Hepatocyte (in vitro differentiated cells): ENCODE measurements around the gene TFAP2A. TPM values are rescaled to one million over a fixed set of nuclear protein-coding genes. Genes with fewer than 3 reads are reported as not detected.
A peak's percentile ranks its signal among the peaks of the same experiment; 100 is the strongest.

ENCODE experiments used
- DNase-seq: peaks from one replicate; pipeline ENCODE4 v3.0.0-alpha.2; 2016; ENCODE audit warnings: low spot score
- H2AFZ ChIP-seq: fragments of 200-600 bp; sonication (generic); 2 replicates; pipeline ENCODE4 v1.6.0; 2016; ENCODE audit warnings: antibody characterized with exemption, mild to moderate bottlenecking
- H3K27ac ChIP-seq: fragments of 200-600 bp; sonication (generic); 2 replicates; pipeline ENCODE4 v1.5.1; 2016; ENCODE audit warnings: mild to moderate bottlenecking
- H3K27me3 ChIP-seq: fragments of 200-600 bp; sonication (generic); 2 replicates; pipeline ENCODE4 v1.6.1; 2016
- H3K36me3 ChIP-seq: fragments of 200-600 bp; sonication (generic); replicated peaks from 2 replicates; pipeline ENCODE4 v1.5.1; 2016; ENCODE audit warnings: low read depth; ENCODE audit not compliant: insufficient read depth
- H3K4me1 ChIP-seq: fragments of 200-600 bp; sonication (generic); 2 replicates; pipeline ENCODE4 v1.5.1; 2016; ENCODE audit warnings: mild to moderate bottlenecking, moderate library complexity; ENCODE audit not compliant: insufficient read depth
- H3K4me2 ChIP-seq: fragments of 200-600 bp; sonication (generic); 2 replicates; pipeline ENCODE4 v1.6.0; 2016
- H3K4me3 ChIP-seq: fragments of 200-600 bp; sonication (generic); 2 replicates; pipeline ENCODE4 v1.5.1; 2016; ENCODE audit warnings: mild to moderate bottlenecking
- H3K79me2 ChIP-seq: fragments of 200-600 bp; sonication (generic); 2 replicates; pipeline ENCODE4 v1.6.0; 2017; ENCODE audit warnings: mild to moderate bottlenecking
- H3K9me2 ChIP-seq: fragments of 200-600 bp; sonication (generic); replicated peaks from 2 replicates; pipeline ENCODE4 v1.6.0; 2017; ENCODE audit warnings: mild to moderate bottlenecking; ENCODE audit not compliant: insufficient read depth
- H3K9me3 ChIP-seq: fragments of 200-600 bp; sonication (generic); 2 replicates; pipeline ENCODE4 v1.5.1; 2016; ENCODE audit warnings: low read depth, mild to moderate bottlenecking
- H4K20me1 ChIP-seq: fragments of 200-600 bp; sonication (generic); 2 replicates; pipeline ENCODE4 v1.6.0; 2016; ENCODE audit warnings: mild to moderate bottlenecking; ENCODE audit not compliant: insufficient read depth, poor library complexity, severe bottlenecking
- EZH2 ChIP-seq: fragments of 200-600 bp; sonication (generic); IDR thresholded peaks from 2 replicates; pipeline ENCODE4 v1.6.1; 2016; ENCODE audit warnings: antibody characterized with exemption, mild to moderate bottlenecking, borderline replicate concordance
- EZH2phosphoT487 ChIP-seq: fragments of 200-600 bp; sonication (generic); IDR thresholded peaks from one replicate; pipeline ENCODE4 v1.6.1; 2018; ENCODE audit warnings: antibody characterized with exemption, mild to moderate bottlenecking, low read depth, moderate library complexity; ENCODE audit not compliant: unreplicated experiment, severe bottlenecking
- WGBS: methylation state at CpG from one replicate; pipeline ENCODE4 v1.1.6; 2016; ENCODE audit warnings: low lambda C conversion rate; ENCODE audit errors: missing lambda C conversion rate; 5-methylcytosine and 5-hydroxymethylcytosine counted together
- polyA plus RNA-seq: library from polyadenylated mRNA; unstranded; fragments of >200 nt; fragmentation: Nextera tagmentation; extraction: Ambion mirVana; gene quantifications from 2 replicates; pipeline ENCODE4 v1.2.1, GENCODE V29; 2016
- total RNA-seq: library from RNA; depleted of rRNA; stranded (reverse); fragments of >200 nt; gene quantifications from 2 replicates; pipeline ENCODE4 v1.2.3, GENCODE V29; 2014
- TF ChIP-seq, protein P1 (sequence below): fragments of 200-600 bp; sonication (generic); IDR thresholded peaks from 2 replicates; pipeline ENCODE4 v1.5.1; 2016; ENCODE audit warnings: antibody characterized with exemption, mild to moderate bottlenecking; ENCODE audit not compliant: poor library complexity

The TFAP2A gene
- total and polyA plus RNA-seq, 2 experiments from 2014 or later = 6.2 to 14.9 TPM

DNA sequence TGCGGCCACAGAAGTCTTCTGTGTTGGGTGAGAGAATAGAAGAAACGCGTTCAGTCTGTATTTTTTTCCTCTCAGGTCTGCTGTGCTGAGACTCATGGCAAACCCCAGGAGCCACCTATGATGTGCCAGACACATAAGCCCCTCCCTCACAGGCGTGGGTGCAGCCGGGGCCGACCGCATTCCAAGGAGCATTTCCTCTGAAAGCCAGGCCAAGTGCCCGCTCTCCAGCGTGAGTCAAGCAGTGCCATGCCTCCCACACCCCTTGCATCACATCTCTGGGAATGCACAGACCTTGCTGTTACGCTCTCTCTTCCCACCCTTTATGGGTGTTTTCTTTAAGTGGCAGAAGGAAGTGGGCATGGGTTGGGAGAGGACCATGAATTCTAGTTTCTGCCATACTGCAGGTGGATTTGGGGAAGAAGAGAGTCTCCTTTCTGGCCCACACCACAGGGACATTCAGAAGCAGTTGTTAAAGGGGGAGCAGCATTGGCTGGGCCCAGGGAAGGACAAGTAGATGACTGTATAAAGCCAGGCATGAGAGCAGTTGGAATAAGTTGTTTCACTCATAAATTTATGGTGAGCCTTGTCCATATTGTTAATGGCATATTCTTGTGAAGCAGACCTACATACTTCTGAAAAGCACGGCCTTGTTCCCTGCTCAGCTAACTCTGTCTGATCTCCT, 37.1 kb upstream of the TFAP2A start:
- TF ChIP-seq EZH2 (no peak), EZH2phosphoT487 (no peak)
- TF ChIP-seq, protein P1, sequence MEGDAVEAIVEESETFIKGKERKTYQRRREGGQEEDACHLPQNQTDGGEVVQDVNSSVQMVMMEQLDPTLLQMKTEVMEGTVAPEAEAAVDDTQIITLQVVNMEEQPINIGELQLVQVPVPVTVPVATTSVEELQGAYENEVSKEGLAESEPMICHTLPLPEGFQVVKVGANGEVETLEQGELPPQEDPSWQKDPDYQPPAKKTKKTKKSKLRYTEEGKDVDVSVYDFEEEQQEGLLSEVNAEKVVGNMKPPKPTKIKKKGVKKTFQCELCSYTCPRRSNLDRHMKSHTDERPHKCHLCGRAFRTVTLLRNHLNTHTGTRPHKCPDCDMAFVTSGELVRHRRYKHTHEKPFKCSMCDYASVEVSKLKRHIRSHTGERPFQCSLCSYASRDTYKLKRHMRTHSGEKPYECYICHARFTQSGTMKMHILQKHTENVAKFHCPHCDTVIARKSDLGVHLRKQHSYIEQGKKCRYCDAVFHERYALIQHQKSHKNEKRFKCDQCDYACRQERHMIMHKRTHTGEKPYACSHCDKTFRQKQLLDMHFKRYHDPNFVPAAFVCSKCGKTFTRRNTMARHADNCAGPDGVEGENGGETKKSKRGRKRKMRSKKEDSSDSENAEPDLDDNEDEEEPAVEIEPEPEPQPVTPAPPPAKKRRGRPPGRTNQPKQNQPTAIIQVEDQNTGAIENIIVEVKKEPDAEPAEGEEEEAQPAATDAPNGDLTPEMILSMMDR = no peak
- no peaks in the 10 kb centered on the region for H3K4me1 ChIP-seq
- no peak overlapping the region for H3K27ac ChIP-seq
- no peaks in the 10 kb centered on the region for H3K79me2 ChIP-seq
- H3K4me2 ChIP-seq = no peak overlapping the region
- H3K36me3 ChIP-seq = no peaks in the 10 kb centered on the region
- no peaks in the 10 kb centered on the region for H4K20me1 ChIP-seq
- H3K9me3 ChIP-seq = no peaks in the 10 kb centered on the region
- no peaks in the 10 kb centered on the region for H3K27me3 ChIP-seq
- H3K4me3 ChIP-seq = no peak overlapping the region
- H3K9me2 ChIP-seq = no peaks in the 10 kb centered on the region
- WGBS = 72% methylated on average over 10 of the region's 11 CpGs
- DNase-seq = peak; percentile 51
- H2AFZ ChIP-seq = no peak overlapping the region

DNA sequence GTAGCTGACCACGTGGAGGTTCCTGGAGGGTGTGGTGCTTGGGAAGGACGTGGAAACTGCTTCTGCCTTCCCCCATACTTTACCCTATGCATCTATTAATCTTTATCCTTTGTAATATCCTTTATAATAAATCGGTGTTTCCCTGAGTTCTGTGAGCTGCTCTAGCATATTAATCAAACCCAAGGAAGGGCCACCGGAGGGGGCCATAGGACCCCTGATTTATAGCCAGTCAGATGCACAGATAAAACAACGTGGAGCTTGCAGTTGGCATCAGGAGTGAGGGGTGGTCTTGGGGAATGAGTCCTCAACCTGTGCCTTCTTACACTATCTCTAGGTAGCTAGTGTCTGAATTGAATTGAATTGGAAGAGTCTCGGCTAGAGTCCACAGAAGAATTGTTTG, 36.5 kb upstream of the TFAP2A start:
- TF ChIP-seq, protein P1 = no peak
- no peak for TF ChIP-seq EZH2
- no peak for TF ChIP-seq EZH2phosphoT487
- H3K9me3 ChIP-seq = no peaks in the 10 kb centered on the region
- no peak for DNase-seq
- H3K79me2 ChIP-seq = no peaks in the 10 kb centered on the region
- H3K27me3 ChIP-seq = no peaks in the 10 kb centered on the region
- no peak overlapping the region for H2AFZ ChIP-seq
- H3K4me2 ChIP-seq = no peak overlapping the region
- no peaks in the 10 kb centered on the region for H3K36me3 ChIP-seq
- no peaks in the 10 kb centered on the region for H4K20me1 ChIP-seq
- H3K4me3 ChIP-seq = no peak overlapping the region
- no peaks in the 10 kb centered on the region for H3K4me1 ChIP-seq
- H3K9me2 ChIP-seq = no peaks in the 10 kb centered on the region
- no peak overlapping the region for H3K27ac ChIP-seq
- WGBS = 80% methylated on average over 6 of the region's 6 CpGs

DNA sequence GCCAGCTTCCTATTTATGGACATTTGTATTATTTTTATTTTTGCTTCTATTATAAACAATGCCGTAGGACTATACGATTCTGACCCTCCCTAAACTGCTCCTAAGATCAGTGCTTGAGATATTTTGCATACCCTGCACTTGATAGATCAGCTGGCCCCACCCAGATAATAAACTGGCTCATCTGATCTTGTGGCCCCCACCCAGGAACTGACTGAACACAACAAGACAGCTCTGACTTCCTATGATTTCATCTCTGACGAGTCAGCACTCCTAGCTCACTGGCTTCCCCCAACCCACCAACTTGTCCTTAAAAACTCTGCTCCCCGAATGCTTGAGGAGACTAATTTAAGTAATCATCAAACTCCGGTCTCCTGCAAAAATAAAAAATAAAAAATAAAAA, 34.9 kb upstream of the TFAP2A start:
- H3K9me3 ChIP-seq = no peaks in the 10 kb centered on the region
- H3K9me2 ChIP-seq = no peaks in the 10 kb centered on the region
- H3K27me3 ChIP-seq = no peaks in the 10 kb centered on the region
- no peak for DNase-seq
- no peaks in the 10 kb centered on the region for H4K20me1 ChIP-seq
- 80% methylated on average over 5 of the region's 5 CpGs for WGBS
- no peak overlapping the region for H3K4me2 ChIP-seq
- no peak overlapping the region for H2AFZ ChIP-seq
- no peaks in the 10 kb centered on the region for H3K36me3 ChIP-seq
- no peak overlapping the region for H3K27ac ChIP-seq
- H3K4me1 ChIP-seq = no peaks in the 10 kb centered on the region
- TF ChIP-seq, protein P1 = no peak
- TF ChIP-seq EZH2 (no peak), EZH2phosphoT487 (no peak)
- H3K79me2 ChIP-seq = no peaks in the 10 kb centered on the region
- no peak overlapping the region for H3K4me3 ChIP-seq
